GM18499 (cell line): Measurements from ENCODE around the gene SERPINB6.
"Not testable (repeated sequence)": the region's sequence is repeated elsewhere in the genome, so short reads cannot be mapped to it uniquely, and the experiment has no call there.

Source experiments
- ATAC-seq: cut with Tn5 transposase; IDR thresholded peaks from one replicate; pipeline ENCODE4 v1.9.1; 2021; ENCODE audit warnings: moderate number of reproducible peaks; ENCODE audit not compliant: insufficient read depth, unreplicated experiment

Gene SERPINB6

GRCh38 chr6:2971420-2972218, at the start of gene SERPINB6:
SERPINB6 (minus strand) TSS chr6:2971567; CDS start chr6:2959332, 12,235 bp downstream.
- ATAC-seq = no peak

DNA sequence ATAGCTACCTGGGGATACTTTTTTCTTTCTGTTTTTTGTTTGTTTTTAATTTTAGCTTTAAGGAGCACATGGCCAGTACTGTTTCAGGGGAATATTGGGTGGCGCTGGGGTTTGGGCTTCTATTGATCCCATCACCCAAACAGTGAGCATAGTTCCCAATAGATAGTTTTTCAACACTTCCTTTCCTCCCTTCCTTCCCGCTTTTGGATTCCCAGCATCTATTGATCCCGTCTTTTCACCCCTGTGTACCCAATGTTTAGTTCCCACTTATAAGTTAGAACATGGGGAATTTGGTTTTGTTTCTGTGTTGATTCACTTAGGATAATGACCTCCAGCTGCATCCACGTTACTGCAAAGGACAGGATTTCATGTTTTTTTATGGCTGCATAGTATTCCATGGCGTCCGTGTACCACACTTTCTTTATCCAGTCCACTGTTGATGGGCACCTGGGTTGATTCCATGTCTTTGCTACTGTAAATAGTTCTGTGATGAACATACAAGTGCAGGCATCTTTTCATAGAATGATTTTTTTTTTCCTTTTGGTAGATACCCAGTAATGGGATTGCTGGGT, 48.5 kb upstream of the SERPINB6 start:
- ATAC-seq = no peak

GRCh38 chr6:3019065-3019464, 47.7 kb upstream of the SERPINB6 start:
- ATAC-seq = no peak

GRCh38 chr6:3017304-3017703, 45.9 kb upstream of the SERPINB6 start:
- ATAC-seq = no peak

DNA sequence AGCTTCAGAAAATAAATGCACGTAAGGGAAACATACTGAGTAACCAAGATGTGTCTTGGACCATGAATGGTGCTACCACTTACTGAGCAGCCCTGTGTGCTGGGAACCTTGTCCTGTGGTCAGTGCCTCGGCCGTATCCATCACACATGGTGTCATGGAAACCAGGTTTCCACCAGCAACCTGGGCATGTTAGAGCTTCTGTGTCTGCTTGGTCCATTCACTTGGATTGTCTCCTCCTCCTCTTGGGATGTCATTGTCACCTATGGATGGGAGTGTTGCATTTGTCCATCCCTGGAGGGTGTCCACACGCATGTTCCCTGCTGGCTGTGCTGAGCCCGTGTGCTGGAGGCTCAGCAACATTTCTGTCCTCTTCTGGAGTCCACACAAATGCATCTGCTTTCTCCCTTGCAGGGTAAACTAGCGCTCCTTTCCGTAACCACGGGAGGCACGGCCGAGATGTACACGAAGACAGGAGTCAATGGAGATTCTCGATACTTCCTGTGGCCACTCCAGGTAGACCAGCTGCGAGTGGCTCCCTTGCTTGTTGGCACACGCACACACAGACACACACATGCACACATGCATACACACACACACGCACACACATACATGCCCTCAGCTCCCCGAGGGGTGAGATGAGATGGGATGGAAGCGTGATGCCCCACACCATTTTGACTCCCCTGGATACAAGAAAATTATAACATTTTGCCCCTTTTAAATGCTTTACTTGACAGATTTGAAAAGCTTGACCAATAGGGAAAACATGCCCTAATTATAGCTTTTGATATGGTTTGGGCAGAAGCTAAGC, 45.3 kb upstream of the SERPINB6 start:
- ATAC-seq = no peak

GRCh38 chr6:3015144-3015543, 43.8 kb upstream of the SERPINB6 start:
- no peak for ATAC-seq

DNA sequence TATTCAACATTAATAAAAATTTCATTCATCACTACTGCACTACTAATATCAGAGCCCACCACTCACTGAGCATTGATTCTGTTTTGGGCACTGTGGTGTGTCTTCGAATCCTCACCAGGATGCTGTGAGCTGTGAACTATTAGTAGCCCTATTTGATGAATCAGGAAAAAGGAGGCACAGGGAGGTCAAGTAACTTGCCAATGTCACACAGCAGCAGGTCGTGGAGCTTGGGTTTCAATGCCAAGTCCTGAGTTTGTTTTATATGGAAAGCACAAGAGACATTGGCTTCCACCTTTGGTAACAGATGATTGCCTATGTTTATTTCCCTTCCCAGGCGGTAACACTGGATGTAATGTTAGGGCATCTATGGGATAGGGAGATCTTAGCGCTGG, 43.3 kb upstream of the SERPINB6 start:
- ATAC-seq = no peak

GRCh38 chr6:3013901-3014674, 42.7 kb upstream of the SERPINB6 start:
- no peak for ATAC-seq

DNA sequence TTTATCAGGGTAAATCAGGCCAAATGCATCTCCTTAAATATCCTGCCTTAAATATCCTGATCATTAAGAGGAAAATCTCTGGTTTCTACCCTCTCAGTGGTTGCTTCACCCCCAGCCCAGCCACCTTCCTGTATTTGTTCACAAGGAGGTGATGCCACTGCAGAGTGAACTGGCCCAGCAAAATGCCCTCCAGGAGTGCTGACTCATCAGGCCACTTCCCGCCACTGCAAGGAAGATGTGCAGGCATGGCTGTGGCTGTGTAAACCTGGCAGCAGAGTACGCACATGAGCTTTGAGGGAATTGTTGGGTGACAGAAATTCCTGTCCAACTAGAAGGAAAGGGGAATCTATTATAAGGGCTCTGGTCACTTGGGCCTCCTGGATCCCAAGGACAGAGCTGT, 42.1 kb upstream of the SERPINB6 start:
- no peak for ATAC-seq

GRCh38 chr6:3011592-3011991, 40.2 kb upstream of the SERPINB6 start:
- ATAC-seq = no peak

DNA sequence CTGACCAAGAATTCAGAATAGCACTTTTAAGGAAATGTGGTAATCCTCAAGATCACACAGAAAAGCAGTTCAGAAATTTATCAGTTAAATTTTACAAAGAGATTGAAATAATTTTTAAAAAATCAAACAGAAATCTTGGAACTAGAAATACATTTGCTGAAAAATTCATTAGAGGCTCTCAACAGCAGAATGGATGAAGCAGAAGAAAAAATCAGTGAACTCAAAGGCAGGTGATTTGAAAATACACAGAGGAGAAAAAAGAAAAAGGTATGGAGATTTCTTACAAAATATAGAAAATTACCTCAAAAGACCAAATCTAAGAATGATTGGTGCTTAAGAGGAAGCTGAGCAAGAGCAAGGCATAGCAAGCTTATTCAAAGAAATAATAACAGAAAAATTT, 39.8 kb upstream of the SERPINB6 start:
- ATAC-seq = no peak

DNA sequence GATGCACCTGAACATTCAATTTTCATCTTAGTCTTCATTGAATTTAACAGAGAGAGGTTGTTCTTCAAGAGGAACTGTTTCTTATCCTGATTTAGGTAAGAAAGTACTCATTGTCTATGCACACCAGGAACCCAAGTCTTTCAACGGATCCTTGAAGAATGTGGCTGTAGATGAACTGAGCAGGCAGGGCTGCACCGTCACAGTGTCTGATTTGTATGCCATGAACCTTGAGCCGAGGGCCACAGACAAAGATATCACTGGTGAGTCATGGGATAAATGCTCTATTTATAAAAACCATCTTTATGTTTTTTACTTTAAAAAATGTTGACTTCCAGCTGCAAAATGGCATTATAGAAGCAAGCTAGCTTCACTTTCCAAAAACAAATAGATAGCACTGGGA, 38.6 kb upstream of the SERPINB6 start:
- no peak for ATAC-seq

GRCh38 chr6:3008712-3009265, 37.4 kb upstream of the SERPINB6 start:
- not testable (repeated sequence) for ATAC-seq

DNA sequence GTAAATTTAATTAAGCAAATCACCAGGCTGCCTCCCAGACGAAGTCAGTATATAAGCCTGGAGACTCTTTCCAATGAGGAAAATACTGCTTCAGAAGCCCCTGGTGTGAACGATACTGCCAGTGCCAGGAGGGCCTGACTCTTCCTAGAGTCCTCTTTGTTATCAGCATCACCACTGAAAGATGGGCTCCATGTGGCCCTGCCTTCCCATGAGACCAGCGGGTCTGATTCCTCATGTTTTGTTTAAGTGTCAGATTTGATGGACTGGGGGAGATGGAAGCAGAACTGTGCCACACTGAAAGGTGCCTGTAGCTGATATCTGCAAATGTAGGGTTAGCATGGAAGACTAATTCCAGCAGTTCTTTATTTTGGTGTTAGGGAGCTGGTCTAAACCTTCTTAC, 36.2 kb upstream of the SERPINB6 start:
- ATAC-seq = no peak

DNA sequence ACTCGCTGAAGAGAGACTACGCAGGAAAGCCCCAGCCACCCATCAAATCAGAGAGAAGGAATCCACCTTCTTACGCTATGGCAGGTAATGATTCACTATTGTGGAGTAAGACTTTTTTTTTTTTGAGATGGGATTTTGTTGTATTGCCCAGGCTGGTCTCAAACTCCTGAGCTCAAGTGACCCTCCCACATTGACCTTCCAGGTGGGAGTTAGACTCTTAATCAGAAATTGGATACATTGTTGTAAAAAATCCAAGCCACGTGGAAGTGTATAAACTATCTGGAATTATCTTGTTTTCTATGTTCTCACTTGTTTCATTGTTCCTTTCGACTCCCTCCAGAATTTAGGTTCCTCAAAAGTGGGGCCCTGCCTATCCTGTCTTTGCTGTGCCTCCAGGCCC, 35.1 kb upstream of the SERPINB6 start:
- ATAC-seq = no peak

DNA sequence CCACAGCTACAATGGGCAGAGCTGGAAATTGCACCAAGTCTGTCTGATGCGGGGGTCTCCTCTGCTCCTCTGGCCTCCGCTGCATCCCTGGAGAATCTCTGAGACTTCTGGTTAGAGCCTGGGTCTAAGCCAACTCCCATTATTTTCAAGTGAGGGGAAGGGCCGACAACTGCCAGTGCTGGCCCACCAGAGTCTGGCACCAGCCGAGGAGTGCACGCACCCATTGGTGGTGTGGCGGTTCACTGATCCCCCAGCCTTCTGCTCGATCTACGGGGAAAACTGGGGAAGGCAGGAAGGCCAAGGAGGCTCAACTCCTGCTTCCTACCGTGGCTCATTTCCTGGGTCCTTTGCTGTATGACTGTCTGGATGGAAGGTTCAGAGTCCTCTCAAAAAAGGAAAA, 34.5 kb upstream of the SERPINB6 start:
- no peak for ATAC-seq

GRCh38 chr6:3005077-3005476, 33.7 kb upstream of the SERPINB6 start:
- no peak for ATAC-seq

GRCh38 chr6:3003226-3003625, 31.9 kb upstream of the SERPINB6 start:
- not testable (repeated sequence) for ATAC-seq

- ATAC-seq = no peak
These were observed 30.5 kb upstream of the SERPINB6 start for GRCh38 chr6:3001773-3002293.
